T1000 (cell line): ENCODE data around the gene ZNF578.
A peak's percentile ranks its signal among the peaks of the same experiment; 100 is the strongest.
"Not testable (repeated sequence)": the region's sequence is repeated elsewhere in the genome, so short reads cannot be mapped to it uniquely, and the experiment has no call there.

Experiments used
- DNase-seq: peaks from one replicate; lab custom pipeline; 2025; ENCODE audit warnings: mixed read lengths; lab: John Stamatoyannopoulos, UW

Gene ZNF578

DNA sequence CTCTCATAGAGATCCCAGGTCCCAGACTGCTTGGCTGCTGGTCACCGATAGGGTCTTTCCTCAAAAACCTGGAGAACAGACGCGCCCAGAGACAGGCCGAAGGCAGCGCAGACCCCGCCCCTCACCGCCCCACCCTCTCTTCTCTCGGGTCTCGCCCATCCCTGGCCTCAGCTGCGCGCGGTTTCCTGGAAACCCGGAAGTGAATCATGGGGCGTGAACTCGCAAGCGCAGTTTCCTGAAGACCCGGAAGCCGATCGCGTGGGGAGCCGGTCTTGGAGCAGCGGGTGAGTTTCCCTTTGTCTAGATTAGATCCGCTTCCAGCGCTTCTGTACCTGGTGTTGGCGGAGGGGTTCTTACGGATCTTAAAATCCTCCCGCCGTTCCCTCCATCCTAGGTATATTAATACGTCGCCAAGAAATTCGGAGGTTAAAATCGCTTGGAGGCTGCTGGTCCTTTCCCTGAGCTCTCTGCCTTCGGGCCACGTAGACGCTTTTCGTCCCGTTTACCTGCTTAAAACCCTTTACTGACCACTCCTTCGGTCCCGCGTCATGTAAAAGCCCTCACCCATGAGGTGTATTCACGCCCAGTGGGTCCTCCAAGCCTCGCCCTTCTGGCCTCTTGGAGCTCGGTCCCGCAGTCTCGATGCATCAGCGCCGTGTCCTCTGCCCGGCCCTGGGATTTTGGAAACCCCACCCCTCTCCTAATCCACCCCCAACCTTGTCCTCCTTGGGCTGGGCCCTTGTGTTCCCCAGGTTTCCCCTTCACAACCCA lies at the start of gene ZNF578:
TSS of gene ZNF578 (plus strand) at position 230 of the 771 bp plus-strand sequence. CDS start 48,293 bp downstream, outside the sequence.
- DNase-seq: peak; percentile 79

DNA sequence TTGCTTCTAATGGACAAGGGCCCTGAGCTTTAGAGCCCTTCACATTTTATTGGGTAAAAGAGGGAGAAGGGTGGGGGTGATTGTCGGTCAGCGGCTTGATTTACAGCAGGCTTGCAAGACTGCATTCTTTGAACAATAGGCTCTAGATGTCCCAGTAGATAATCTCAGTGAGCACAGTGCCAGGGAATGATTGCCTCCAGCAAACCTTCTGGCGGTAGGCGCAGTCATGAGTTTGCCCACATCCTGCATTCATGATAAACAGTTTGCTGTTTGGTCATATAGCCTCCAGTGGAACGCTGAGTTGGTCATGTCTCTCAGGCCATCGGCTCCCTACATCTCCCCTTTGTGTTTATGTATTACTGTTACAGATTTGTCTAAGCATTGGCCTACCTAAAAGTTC lies 43.1 kb upstream of the ZNF578 start:
- DNase-seq: peak; percentile 21

DNA sequence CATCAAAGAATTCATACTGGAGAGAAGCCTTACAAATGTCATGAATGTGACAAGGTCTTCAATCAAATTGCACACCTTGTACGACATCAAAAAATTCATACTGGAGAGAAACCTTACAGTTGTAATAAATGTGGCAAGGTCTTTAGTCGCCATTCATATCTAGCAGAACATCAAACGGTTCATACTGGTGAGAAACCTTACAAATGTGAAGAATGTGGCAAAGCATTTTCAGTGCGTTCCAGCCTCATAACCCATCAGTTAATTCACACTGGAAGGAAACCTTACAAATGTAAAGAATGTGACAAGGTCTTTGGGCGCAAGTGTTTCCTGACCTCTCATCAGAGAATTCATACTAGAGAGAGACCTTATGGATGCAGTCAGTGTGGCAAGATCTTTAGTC lies 37.6 kb upstream of the ZNF578 start:
- no peak for DNase-seq

DNA sequence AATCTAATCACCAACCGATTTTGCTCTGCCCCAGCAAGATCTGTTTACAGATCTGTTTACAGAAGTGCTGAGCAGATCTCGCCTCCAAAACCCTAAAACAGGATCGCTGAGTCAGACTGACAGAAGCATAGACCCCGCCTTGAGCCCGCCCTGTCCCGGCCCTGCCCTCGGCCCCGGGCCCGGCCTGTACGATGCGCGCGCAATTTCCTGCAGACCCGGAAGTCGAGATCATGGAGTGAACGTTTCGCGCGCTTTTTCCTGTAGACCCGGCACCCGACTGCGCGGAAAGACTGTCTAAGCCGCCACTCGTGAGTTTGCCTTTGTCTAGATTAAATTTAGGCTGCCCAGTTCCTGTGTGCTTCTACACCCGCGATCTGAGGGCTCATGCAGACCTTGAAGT lies 24.4 kb upstream of the ZNF578 start, which contains the start of gene ZNF534:
TSS of gene ZNF534 (plus strand) at position 212 of the 400 bp plus-strand sequence. CDS start 2,327 bp downstream, outside the sequence.
- no peak for DNase-seq

DNA sequence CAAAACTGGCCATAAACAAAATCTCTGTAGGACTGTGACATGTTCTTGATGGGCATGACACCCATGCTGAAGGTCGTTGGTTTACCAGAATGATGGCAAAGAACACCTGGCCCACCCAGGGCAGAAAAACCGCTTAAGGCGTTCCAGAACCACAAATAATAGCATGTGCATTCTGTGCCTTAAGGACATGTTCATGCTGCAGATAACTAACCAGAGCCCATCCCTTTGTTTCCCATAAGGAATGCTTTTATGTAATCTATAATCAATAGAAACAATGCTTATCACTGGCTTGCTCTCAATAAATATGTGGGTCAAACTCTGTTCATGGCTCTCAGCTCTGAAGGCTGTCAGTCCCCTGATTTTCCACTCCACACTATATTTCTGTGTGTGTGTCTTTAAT lies 11.2 kb upstream of the ZNF578 start:
- no peak for DNase-seq

DNA sequence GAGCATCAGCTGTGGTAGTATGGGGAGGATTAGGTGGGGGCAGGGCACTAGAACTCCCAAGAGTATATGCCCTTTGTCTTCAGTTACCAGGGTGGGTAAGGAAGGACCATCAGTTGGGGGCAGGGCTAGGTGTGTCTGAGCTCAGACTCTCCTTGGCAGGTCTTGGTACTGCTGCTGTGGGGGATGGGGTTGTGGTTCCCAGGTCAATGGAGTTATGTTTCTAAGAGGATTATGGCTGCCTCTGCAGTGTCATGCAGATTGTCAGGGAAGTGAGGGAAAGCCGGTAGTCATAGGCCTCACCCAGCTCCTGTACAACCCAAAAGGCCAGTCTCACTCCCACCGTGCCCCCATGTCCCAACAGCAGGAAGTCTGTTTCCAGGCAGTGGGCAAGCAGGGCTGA lies 8.8 kb upstream of the ZNF578 start:
- DNase-seq: no peak

DNA sequence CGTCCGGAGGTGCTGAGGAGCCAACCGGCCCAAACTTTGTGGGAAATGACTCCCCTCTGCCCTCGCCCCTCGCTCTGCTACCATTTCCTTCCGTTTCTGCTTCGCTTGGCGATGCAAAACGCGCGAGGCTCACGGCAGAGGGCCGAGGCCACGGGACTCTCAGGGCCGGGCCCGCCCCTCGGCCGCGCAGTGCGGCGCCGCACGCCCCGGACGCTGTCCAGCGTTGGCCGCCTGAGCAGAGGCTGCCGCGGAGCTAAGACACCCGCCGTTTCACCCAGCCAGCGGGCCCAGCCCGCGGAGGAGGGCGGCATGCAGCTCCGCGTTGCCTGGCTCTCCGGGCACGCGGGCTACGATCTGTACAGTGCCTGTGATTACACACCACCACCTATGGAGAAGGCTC lies 2.1 kb upstream of the ZNF578 start:
- no peak for DNase-seq

DNA sequence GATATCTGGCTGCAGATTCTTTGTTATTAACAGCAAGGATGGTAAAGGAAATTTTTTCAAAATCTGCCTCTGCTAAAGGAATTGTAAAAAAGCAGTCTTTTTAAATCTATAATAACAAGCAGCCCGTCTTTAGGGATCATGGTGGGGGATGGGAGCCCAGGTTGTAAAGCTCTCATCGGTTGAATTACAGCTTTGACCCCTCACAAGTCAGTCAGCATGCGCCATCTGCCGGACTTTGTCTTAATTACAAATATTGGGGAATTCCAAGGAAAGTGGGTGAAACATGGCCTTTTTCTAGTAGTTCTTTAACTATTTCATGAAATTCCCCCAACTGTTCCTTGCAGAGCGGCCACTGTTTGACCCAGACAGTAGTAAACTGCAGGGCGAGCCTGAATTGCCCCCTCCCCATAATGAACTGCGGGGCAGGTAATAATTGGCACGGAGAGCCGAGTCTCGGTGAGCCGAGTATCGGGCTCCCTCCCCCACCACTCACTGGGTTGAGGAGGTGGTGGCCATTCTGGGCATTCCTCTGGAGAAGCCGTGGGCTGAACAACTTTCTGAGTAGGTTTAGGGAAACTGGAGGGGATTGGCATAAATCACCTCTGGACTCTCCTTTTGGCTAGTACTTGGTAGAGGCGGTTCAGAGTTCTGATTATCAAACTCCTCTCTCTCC lies 11.6 kb downstream of the ZNF578 start:
- DNase-seq: no peak

DNA sequence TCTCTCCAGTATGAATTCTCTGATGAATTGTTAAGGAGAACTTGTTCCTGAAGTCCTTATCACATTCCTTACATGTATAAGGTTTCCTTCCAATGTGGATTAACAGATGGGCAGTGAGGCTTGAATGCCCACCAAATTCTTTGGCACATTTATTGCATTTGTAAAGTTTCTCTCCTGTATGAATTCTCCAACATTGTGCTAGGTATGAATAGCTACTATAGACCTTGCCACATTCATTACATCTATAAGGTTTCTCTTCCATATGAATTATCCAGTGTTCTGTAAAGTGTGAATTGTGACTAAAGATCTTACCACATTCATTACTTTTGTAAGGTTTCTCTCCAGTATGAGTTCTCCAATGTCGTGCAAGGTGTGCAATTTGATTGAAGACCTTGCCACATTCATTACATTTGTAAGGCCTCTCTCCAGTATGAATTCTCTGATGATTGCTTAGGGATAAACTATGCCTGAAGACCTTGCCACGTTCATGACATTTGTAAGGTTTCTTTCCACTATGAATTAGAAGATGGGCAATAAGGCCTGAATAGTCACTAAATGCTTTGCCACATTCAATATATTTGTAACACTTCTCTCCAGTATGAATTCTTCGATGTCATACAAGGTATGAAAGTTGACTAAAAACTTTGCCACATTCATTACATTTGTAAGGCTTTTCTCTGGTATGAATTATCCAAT lies 20.4 kb downstream of the ZNF578 start:
- no peak for DNase-seq

DNA sequence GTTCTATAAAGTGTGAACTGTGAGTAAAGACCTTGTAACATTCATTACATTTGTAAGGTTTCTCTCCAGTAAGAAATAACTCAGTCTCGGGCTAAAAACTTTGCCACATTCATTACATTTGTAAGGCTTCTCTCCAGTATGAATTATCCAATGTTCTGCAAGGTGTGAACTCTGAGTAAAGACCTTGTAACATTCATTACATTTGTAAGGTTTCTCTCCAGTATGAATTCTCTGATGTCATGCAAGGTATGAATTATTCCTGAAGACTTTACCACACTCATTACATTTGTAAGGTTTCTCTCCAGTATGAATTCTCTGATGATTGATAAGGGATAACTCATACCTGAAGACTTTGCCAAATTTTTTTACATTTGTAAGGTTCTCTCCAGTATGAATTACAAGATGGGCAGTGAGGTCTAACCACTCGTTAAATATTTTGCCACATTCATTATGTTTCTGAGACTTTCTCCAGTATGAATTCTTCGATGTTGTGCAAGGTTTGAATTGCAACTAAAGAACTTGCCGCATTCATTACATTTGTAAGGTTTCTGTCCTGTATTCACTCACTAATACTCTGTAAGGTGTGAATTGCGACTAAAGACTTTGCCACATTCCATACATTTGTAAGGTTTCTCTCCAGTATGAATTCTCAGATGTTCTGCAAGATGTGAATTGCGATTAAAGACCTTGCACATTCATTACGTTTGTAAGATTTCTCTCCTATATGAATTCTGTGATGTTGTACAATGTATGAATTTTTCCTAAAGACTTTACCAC lies 21.2 kb downstream of the ZNF578 start:
- no peak for DNase-seq

DNA sequence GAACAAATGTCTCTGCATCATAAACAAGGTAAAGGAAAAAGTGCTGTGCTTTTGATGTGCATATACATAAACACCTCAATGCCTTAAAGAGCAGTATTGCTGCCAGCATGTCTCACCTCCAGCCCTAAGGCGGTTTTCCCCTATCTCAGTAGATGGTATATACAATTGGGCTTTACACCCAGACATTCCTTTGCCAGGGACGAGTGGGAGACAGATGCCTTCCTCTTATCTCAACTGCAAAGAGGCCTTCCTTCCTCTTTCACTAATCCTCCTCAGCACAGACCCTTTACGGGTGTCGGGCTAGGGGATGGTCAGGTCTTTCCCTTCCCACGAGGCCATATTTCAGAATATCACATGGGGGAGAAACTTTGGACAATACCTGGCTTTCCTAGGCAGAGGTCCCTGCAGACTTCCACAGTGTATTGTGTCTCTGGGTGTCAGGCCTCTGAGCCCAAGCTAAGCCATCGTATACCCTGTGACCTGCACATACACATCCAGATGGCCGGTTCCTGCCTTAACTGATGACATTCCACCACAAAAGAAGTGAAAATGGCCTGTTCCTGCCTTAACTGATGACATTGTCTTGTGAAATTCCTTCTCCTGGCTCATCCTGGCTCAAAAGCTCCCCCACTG lies 30.9 kb downstream of the ZNF578 start:
- DNase-seq: not testable (repeated sequence)

DNA sequence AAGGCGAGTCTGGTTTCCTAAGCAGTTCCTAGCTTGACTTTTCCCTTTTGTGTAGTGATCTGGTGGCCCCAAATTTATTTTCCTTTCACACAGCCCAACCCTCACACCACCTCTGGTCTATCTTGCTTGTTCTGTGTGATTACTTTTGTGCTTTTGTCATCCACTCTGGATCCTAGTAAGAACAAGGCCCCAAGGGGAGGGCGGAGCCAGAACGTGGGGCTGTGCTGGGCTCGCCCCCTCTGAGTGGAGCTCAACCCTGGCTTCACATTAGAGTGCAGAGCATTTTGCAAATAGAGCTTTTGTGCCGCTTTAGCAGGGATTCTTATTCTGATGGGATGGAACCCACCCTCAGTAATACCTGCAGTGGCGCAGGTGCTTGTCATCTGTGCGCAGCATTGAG lies 31.7 kb downstream of the ZNF578 start:
- not testable (repeated sequence) for DNase-seq

DNA sequence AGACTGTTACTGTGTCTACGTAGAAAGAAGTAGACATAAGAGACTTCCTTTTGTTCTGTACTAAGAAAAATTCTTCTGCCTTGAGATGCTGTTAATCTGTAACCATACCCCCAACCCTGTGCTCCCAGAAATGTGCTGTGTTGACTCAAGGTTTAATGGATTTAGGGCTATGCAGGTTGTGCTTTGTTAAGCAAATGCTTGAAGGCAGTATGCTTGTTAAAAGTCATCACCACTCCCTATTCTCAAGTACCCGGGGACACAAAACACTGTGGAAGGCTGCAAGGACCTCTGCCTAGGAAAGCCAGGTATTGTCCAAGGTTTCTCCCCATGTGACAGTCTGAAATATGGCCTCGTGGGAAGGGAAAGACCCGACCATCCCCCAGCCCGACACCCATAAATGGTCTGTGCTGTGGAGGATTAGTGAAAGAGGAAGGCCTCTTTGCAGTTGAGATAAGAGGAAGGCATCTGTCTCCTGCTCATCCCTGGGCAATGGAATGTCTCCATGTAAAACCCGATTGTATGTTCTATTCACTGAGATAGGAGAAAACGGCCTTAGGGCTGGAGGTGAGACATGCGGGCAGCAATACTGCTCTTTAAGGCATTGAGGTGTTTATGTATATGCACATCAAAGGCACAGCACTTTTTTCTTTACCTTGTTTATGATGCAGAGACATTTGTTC lies 32.3 kb downstream of the ZNF578 start:
- DNase-seq: not testable (repeated sequence)

DNA sequence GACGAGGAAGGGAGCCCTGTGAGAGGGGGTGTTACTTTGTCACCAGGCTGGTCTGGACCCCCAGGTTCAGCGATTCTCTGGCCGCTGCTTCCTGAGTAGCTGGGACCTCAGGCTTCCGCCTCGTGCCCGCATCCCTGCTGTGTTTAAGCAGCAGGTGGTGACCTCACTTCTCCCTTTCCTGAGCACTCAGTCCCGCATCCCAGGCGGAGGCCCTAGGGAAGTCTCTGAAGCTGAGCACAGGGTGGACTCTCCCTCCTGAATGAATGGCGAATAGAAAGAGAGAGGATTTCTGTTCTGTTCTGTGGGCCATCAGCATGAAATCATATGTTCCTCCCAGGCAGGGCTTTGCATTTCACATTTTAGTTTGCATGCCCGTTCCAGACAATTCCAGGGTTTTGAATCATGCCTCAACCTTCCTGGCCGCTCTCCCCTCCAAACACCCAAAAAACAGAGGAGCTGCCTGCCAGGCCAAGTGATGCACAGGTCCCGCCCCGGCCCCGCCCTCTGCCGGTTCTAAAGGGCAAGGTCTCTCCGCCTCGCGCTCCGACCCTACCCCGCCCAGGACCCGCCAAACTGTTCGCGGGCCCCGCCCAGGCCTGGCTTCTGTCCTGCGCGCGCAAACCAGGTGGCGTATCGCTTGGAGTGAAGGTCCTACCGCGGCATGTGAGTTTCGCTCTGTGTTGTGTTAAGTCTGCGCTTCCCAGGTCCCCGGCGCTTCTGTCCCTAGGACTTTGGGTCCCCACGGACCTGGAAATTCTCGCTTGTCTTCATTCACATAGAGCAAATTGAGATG lies 39.0 kb downstream of the ZNF578 start:
- DNase-seq: no peak

DNA sequence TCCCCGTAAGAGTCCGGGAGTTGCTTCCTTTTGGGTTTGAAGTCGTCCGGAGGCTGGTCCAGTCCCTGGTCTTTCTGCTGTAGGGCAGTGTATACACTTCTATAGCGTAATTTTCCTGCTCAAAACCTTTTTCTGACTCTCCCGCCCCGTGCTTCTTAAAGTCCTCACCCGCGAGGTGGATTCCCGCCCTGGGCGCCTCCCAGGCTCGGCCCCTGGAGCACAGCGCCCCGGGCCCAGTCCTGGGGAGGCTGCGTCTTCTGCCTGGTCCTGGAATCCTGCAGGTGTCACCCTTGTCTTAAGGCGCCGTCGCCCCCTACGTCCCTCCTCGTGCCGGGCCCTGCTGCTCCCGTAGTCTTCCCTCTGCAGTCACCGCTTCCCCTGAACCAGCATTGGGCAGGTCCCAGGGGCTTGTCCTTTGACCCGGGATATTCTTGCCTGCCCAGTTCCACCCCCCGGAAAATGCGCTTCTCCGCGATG lies 39.7 kb downstream of the ZNF578 start:
- DNase-seq: no peak

DNA sequence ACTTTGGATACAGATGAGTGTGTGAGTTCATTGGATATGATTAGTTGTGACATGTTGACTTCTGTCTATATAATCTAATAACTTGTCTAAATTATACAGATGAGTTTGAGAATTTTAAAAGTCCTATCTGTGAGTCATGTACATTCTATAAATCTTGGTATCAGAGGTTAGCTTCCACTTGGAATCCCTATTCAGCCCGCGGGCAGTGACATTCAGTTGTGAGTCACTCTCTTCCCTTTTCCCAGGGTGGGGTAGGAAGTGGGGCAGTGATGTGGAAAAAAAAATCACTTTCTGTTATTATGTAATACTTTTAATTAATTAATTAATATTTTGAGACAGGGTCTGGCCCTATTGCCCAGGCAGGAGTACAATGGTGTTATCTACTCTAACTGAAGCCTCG lies 41.2 kb downstream of the ZNF578 start:
- DNase-seq: peak; percentile 65

DNA sequence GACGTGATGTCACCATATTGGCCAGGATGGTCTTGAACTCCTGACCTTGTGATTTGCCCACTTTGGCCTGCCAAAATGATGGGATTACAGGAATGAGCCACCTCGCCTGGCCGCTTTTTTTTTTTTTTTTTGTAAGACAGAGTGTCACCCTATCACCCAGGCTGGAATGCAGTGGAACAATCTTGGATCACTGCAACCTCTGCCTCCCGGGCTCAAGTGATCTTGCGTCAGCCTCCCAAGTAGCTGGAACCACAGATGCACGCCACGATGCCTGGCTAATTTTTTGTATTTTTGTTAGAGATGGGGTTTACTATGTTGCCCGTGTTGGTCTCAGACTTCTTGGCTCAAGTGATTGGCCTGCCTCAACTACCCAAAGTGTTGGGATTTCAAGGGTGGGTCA lies 45.2 kb downstream of the ZNF578 start:
- DNase-seq: no peak

DNA sequence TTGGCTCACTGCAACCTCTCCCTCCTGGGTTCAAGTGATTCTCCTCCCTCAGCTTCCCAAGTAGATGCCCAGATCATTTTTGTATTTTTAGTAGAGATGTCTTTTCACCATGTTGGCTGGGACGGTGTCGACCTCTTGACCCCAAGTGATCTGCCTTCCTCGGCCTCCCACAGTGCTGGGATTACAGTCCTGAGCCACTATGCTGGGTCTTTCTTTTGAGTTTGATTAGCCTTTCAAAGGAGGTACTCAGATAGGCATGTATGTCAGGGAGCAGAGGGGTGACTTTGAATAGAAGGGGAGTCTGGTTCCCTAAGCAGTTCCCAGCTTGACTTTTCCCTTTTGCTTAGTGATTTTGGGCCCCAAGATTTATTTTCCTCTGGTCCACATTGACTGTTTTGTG lies 47.1 kb downstream of the ZNF578 start:
- DNase-seq: not testable (repeated sequence)

DNA sequence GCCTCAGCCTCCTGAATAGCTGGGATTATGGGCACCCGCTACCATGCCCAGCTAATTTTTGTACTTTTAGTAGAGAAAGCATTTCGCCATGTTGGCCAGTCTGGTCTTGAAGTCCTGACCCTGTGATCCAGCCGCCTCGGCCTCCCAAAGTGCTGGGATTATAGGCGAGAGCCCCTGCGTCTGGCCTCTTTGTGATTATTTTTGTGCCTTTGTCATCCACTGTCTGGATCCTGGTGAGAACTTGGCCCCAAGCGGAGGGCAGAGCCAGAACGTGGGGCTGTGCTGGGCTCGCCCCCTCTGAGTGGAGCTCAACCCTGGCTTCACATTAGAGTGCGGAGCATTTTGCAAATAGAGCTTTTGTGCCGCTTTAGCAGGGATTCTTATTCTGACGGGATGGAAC lies 47.6 kb downstream of the ZNF578 start:
- not testable (repeated sequence) for DNase-seq

DNA sequence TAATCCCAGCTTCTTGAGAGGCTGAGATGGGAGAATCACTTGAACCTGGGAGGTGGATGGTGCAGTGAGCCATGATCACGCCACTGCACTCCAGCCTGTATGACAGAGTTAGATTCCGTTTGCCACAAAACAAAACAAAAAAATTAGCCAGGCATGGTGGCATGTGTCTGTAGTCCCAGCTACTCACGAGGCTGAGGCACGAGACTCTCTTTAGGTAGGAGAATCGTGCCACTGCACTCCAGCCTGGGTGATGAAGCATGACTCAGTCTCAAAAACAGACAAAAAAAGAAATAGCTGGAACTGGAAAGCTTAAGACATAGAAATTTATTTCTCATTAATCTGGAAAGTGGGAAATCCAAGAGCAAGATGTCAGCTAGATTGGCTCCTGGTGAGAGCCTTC lies 53.9 kb downstream of the ZNF578 start:
- no peak for DNase-seq
